CD4-positive, CD25-positive, alpha-beta regulatory T cell (primary cell): Measurements from ENCODE around the gene GGCX. TPM values are rescaled to one million over a fixed set of nuclear protein-coding genes. Genes with fewer than 3 reads are reported as not detected.

ENCODE experiments used
- ATAC-seq, 2 donors: fragments of 150-1000 bp; cut with Tn5 transposase; one replicate each; pipeline ENCODE4 v1.10.0; 2021; ENCODE audit warnings: low read depth in 2 of 2, moderate number of reproducible peaks in 2 of 2, moderate library complexity in 1 of 2
- DNase-seq, 3 donors: peaks; one replicate each; pipeline versions ENCODE4 v3.0.0 to v3.0.0-alpha.2; 2012 to 2022; ENCODE audit warnings: mixed read lengths in 1 of 3
- H3K27ac ChIP-seq: one replicate; pipeline ENCODE4 v1.7.0; 2013; ENCODE audit warnings: mild to moderate bottlenecking, low read length; ENCODE audit not compliant: insufficient read depth, poor library complexity, severe bottlenecking
- H3K27me3 ChIP-seq: one replicate; pipeline ENCODE4 v1.7.0; 2013; ENCODE audit warnings: low read length; ENCODE audit not compliant: control insufficient read depth, insufficient read depth
- H3K36me3 ChIP-seq: one replicate; pipeline ENCODE4 v1.7.0; 2013; ENCODE audit warnings: mild to moderate bottlenecking, low read length, moderate library complexity; ENCODE audit not compliant: control insufficient read depth, insufficient read depth
- H3K4me1 ChIP-seq: 2 replicates; pipeline ENCODE4 v1.7.0; 2013; ENCODE audit warnings: mild to moderate bottlenecking, low read length; ENCODE audit not compliant: insufficient read depth, control insufficient read depth, poor library complexity, severe bottlenecking
- H3K4me3 ChIP-seq: one replicate; pipeline ENCODE4 v1.7.0; 2013; ENCODE audit warnings: low read depth, mild to moderate bottlenecking, low read length, moderate library complexity
- H3K9me3 ChIP-seq, 2 experiments: 1 replicate in 1 of 2; 2 replicates in 1 of 2; pipeline ENCODE4 v1.7.0; 2013; ENCODE audit warnings: low read length in 2 of 2, mild to moderate bottlenecking in 1 of 2, moderate library complexity in 1 of 2; ENCODE audit not compliant: control insufficient read depth in 2 of 2
- H3K27ac Mint-ChIP-seq, 3 donors: one replicate each; pipeline ENCODE4 v1.8.0; 2020 to 2022; ENCODE audit warnings: mild to moderate bottlenecking in 3 of 3, mixed read lengths in 3 of 3, moderate library complexity in 2 of 3
- H3K27me3 Mint-ChIP-seq: one replicate; pipeline ENCODE4 v1.8.0; 2022; ENCODE audit warnings: mild to moderate bottlenecking, mixed read lengths
- H3K36me3 Mint-ChIP-seq: one replicate; pipeline ENCODE4 v1.8.0; 2020; ENCODE audit warnings: mixed read lengths
- H3K4me1 Mint-ChIP-seq, 4 donors: one replicate each; pipeline ENCODE4 v1.8.0; 2020 to 2022; ENCODE audit warnings: mixed read lengths in 4 of 4, mild to moderate bottlenecking in 1 of 4
- H3K4me3 Mint-ChIP-seq, 4 donors: one replicate each; pipeline ENCODE4 v1.8.0; 2020 to 2022; ENCODE audit warnings: mild to moderate bottlenecking in 4 of 4, mixed read lengths in 4 of 4, moderate library complexity in 3 of 4
- H3K9me3 Mint-ChIP-seq, 7 donors: one replicate each; pipeline ENCODE4 v1.8.0; 2020 to 2022; ENCODE audit warnings: mixed read lengths in 7 of 7, mild to moderate bottlenecking in 3 of 7, moderate library complexity in 2 of 7
- polyA plus RNA-seq, 4 donors: library from polyadenylated mRNA; unstranded; fragments of 300-500 nt; fragmentation: Illumina TruSeq; gene quantifications; one replicate each; pipeline ENCODE4 v1.2.3, GENCODE V29; 2021
- total RNA-seq: library from RNA; stranded (reverse); gene quantifications from one replicate; pipeline ENCODE4 v1.2.3, GENCODE V29; 2022

GGCX gene
- total and polyA plus RNA-seq, 5 donors from 2014 or later: 16.7 to 28.1 (median 18.3) TPM

- Mint-ChIP-seq H3K4me3 (peak overlapping the region; percentile 87 to 97 (median 92)), H3K9me3 (peaks cover 0 to 1% (median 0%) of the 10 kb centered on the region in 7 donors), H3K27me3 (no peaks in the 10 kb centered on the region), H3K27ac (peak overlapping the region; percentile 92 to 95 (median 93)), H3K36me3 (peaks cover 16% of the 10 kb centered on the region), H3K4me1 (peaks cover 6 to 68% (median 41%) of the 10 kb centered on the region in 4 donors)
- Histone ChIP-seq H3K4me3 (peak overlapping the region; percentile 80), H3K36me3 (peaks cover 13% of the 10 kb centered on the region), H3K4me1 (peaks cover 29% of the 10 kb centered on the region), H3K9me3 (no peaks in the 10 kb centered on the region), H3K27me3 (no peaks in the 10 kb centered on the region), H3K27ac (peak overlapping the region; percentile 76)
- ATAC-seq (peak; percentile 40 to 45), DNase-seq (peak in 1 of 3 donors; percentile 37)
Observed at GRCh38 chr2:85584857-85585780, 23.8 kb upstream of the GGCX start.

DNA sequence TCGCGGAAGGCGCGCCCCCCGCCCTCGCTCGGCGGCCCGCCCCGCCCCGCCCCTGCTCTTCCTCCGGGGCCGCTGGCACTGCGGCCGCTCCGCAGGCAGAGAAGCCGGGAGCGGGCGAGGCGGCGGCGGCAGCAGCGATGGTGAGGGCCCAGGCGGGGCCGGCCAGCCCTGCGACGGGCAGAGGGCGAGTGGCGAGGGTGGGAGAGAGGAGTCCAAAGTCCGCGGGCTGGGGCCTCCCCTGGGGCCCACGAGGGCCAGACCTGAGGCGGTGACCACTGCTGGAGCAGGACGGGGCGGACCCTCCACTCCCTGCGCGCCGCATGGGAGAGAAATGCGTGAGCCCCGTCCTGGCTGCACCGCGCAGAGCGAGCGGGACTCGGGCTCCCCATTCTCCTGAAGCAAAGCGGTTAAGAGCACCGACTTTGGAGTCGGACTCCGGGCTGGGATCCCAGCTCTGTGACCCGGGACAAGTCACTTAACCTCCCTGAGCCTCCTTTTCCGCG, 23.1 kb upstream of the GGCX start, which contains the start of gene VAMP5:
Gene VAMP5 (plus strand): TSS at position 78 of the 503 bp plus-strand sequence. CDS start 60 bp downstream, at position 138.
- peaks cover 16% of the 10 kb centered on the region for H3K36me3 Mint-ChIP-seq
- H3K9me3 ChIP-seq: no peaks in the 10 kb centered on the region
- no peaks in the 10 kb centered on the region for H3K27me3 Mint-ChIP-seq
- peaks cover 6 to 74% (median 44%) of the 10 kb centered on the region in 4 donors for H3K4me1 Mint-ChIP-seq
- peaks cover 0 to 1% (median 0%) of the 10 kb centered on the region in 7 donors for H3K9me3 Mint-ChIP-seq
- H3K4me1 ChIP-seq: peaks cover 34% of the 10 kb centered on the region
- peak within 1 kb of the TSS; percentile 87 to 97 (median 92) for H3K4me3 Mint-ChIP-seq
- H3K27me3 ChIP-seq: no peaks in the 10 kb centered on the region
- H3K27ac Mint-ChIP-seq: peak within 1 kb of the TSS; percentile 94 to 96 (median 95)
- peak; percentile 45 to 58 for ATAC-seq
- peak; percentile 34 to 50 (median 47) for DNase-seq
- H3K36me3 ChIP-seq: peaks cover 13% of the 10 kb centered on the region
- peak within 1 kb of the TSS; percentile 76 for H3K27ac ChIP-seq
- H3K4me3 ChIP-seq: peak within 1 kb of the TSS; percentile 81

DNA sequence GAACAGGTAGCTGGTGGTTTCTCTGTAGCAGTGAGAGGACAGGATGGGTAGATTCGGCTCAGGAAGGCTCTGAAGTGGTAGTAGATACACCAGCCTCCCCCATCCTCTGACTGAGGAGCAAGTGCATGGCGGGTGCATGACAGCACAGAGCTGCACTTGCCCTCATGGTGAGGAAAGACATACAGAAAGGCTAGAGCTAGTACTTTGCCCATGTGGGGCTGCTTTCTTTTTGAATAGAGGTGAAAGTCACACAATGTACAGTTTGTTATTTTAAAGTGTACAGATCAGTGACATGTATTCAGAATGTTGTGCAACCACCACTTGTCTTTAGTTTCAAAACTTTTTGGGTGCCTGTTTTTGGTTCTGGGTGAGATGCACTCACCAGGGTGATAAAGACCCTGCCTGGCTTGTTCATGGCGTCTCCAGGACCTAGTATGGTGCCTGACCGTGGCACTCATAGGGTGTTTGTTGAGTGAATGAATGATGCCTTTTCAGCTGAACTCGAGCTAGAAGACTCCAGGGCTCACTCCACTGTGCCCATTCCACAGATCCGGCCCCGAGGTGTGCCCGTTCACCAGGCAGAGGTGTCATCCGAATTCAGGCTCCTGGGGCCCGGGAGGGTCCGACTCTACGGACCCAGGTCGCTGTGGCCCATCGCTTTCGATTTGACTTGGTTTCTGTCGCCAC, 22.5 kb upstream of the GGCX start:
- Histone ChIP-seq H3K27ac (peak overlapping the region; percentile 76), H3K9me3 (no peaks in the 10 kb centered on the region), H3K36me3 (peaks cover 13% of the 10 kb centered on the region), H3K4me3 (peak overlapping the region; percentile 81), H3K4me1 (peaks cover 39% of the 10 kb centered on the region), H3K27me3 (no peaks in the 10 kb centered on the region)
- DNase-seq: peak in 2 of 3 donors; percentile 33 to 62
- Mint-ChIP-seq H3K4me1 (peaks cover 6 to 79% (median 46%) of the 10 kb centered on the region in 4 donors), H3K36me3 (peaks cover 18% of the 10 kb centered on the region), H3K27ac (peak overlapping the region; percentile 94 to 96 (median 94)), H3K27me3 (no peaks in the 10 kb centered on the region), H3K4me3 (peak overlapping the region; percentile 83 to 94 (median 88)), H3K9me3 (peaks cover 0 to 1% (median 0%) of the 10 kb centered on the region in 7 donors)
- ATAC-seq: peak; percentile 70 to 71

DNA sequence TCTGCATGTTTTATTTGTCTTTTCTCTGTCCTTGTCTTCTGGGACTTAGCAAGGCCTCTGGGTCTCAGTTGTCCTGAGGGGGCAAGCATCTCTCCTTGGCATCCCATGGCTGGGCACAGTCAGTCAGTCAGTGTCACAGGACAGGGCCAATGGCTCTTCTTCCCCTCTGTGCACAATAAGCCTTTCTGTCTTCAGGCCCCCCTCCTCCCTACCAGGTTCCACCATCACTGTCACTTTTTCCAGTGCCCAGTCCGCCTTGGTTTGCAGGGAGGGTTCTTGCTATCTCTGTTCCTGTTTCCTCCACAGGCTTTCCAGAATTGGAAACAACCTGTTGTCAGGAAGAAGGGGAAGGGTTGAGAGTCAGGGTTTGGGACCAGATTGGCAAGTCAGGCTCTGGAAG, 21.2 kb upstream of the GGCX start:
- peaks cover 0 to 1% (median 0%) of the 10 kb centered on the region in 7 donors for H3K9me3 Mint-ChIP-seq
- peak overlapping the region; percentile 16 for H3K27ac ChIP-seq
- no peak overlapping the region for H3K4me3 ChIP-seq
- peak overlapping the region in 3 of 4 donors; percentile 30 to 79 (median 38) for H3K4me3 Mint-ChIP-seq
- H3K27me3 ChIP-seq: no peaks in the 10 kb centered on the region
- H3K36me3 Mint-ChIP-seq: peaks cover 20% of the 10 kb centered on the region
- peaks cover 6 to 79% (median 47%) of the 10 kb centered on the region in 4 donors for H3K4me1 Mint-ChIP-seq
- no peaks in the 10 kb centered on the region for H3K9me3 ChIP-seq
- H3K36me3 ChIP-seq: peaks cover 13% of the 10 kb centered on the region
- DNase-seq: no peak
- no peaks in the 10 kb centered on the region for H3K27me3 Mint-ChIP-seq
- H3K27ac Mint-ChIP-seq: peak overlapping the region in 1 of 3 donors; percentile 63
- ATAC-seq: no peak
- peaks cover 48% of the 10 kb centered on the region for H3K4me1 ChIP-seq

GRCh38 chr2:85580206-85580605, 18.9 kb upstream of the GGCX start:
- peaks cover 13% of the 10 kb centered on the region for H3K36me3 ChIP-seq
- DNase-seq: no peak
- Mint-ChIP-seq H3K4me3 (peak overlapping the region; percentile 44 to 95 (median 48)), H3K36me3 (peaks cover 20% of the 10 kb centered on the region), H3K27ac (peak overlapping the region in 2 of 3 donors; percentile 72 to 78), H3K4me1 (peaks cover 6 to 69% (median 42%) of the 10 kb centered on the region in 4 donors), H3K27me3 (no peaks in the 10 kb centered on the region), H3K9me3 (peaks cover 0 to under 1% (median 0%) of the 10 kb centered on the region in 7 donors)
- H3K27me3 ChIP-seq: no peaks in the 10 kb centered on the region
- H3K4me3 ChIP-seq: no peak overlapping the region
- peaks cover 43% of the 10 kb centered on the region for H3K4me1 ChIP-seq
- no peak overlapping the region for H3K27ac ChIP-seq
- ATAC-seq: no peak
- no peaks in the 10 kb centered on the region for H3K9me3 ChIP-seq

DNA sequence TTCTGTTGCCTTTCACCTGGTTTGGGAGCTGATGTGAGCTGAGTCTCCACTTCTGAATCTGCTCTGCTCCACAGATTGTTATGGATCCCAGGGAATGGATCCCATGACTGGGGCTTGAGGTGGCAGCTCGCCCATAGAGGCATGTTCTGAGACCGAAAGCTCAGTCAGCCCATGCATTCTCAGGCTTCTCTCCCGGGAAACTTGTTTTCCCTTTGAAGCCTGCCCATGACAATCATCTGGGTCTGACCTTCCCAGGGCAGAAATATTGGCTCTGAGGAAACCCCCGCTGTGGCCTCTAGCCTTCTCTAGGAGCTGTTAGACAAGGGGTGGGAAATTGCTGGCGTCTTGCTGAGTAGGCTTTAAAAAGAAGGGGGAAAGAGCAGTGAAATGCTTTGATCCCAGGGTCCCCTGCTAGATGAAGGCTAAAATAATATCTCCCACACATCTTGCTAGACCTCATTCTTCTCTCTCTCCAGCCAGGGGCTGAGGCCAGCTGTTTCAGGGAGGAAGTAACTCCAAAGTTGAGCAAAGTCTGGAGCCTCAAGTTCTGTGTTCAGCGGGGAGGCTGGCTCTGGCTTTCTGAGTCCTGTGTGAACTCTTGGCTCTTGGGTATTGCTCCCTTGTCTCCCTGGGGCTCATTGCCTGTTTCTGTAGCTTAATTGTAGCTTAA, 18.1 kb upstream of the GGCX start:
- Mint-ChIP-seq H3K9me3 (no peaks in the 10 kb centered on the region), H3K4me1 (peaks cover 6 to 62% (median 36%) of the 10 kb centered on the region in 4 donors), H3K27ac (peak overlapping the region; percentile 90 to 99 (median 92)), H3K36me3 (peaks cover 20% of the 10 kb centered on the region), H3K27me3 (no peaks in the 10 kb centered on the region), H3K4me3 (peak overlapping the region; percentile 95 to 98 (median 96))
- Histone ChIP-seq H3K27ac (peak overlapping the region; percentile 70), H3K36me3 (peaks cover 13% of the 10 kb centered on the region), H3K9me3 (no peaks in the 10 kb centered on the region), H3K4me3 (peak overlapping the region; percentile 86), H3K4me1 (peaks cover 35% of the 10 kb centered on the region), H3K27me3 (no peaks in the 10 kb centered on the region)
- ATAC-seq: no peak
- DNase-seq: no peak
